ENCODE data around the gene BUD13. TPM values are rescaled to one million over a fixed set of nuclear protein-coding genes. Genes with fewer than 3 reads are reported as not detected.

Gene BUD13
- total and polyA plus RNA-seq, 8 donors, result 12.5 to 41.2 (median 33.4) TPM

DNA sequence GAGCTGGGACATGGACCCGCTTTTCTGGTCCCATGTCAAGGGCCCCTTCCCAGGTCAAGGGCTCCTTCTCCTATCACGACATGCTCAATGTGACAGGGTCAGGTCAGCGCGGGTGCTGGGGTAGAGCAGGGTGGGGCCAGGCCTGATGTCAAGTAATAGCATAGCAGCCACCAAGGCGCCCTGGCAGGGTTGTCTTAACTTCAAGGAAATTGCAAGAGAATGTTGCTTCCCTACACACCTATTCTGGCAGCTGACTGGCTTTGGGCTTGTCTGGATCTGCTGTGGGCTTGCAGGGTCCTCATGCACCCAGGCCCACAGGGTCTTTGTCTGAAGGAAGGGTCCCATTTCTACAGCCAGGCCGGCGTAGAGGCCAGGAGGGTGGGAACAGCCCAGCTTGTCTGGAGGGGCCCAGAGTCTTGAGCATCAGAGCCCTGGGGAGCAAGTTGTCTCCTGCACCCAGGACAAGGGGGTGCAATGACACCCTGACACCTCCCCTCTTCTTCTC is 71.4 kb downstream of the BUD13 start:
- H3K27me3 ChIP-seq, result peaks cover 0 to 14% of the 10 kb centered on the region in 2 donors
- no peaks in the 10 kb centered on the region for H3K4me1 ChIP-seq
- no peak overlapping the region for H3K27ac ChIP-seq
- DNase-seq (no peak), ATAC-seq (peak; percentile 16)
- TF ChIP-seq, protein P1, sequence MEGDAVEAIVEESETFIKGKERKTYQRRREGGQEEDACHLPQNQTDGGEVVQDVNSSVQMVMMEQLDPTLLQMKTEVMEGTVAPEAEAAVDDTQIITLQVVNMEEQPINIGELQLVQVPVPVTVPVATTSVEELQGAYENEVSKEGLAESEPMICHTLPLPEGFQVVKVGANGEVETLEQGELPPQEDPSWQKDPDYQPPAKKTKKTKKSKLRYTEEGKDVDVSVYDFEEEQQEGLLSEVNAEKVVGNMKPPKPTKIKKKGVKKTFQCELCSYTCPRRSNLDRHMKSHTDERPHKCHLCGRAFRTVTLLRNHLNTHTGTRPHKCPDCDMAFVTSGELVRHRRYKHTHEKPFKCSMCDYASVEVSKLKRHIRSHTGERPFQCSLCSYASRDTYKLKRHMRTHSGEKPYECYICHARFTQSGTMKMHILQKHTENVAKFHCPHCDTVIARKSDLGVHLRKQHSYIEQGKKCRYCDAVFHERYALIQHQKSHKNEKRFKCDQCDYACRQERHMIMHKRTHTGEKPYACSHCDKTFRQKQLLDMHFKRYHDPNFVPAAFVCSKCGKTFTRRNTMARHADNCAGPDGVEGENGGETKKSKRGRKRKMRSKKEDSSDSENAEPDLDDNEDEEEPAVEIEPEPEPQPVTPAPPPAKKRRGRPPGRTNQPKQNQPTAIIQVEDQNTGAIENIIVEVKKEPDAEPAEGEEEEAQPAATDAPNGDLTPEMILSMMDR (IDR thresholded peaks at IDR 0.05), result no peak
- no peaks in the 10 kb centered on the region for H3K9me3 ChIP-seq
- intact Hi-C loops (cut with DNase I), result no loop called here
- H3K4me3 ChIP-seq, result no peak overlapping the region
- H3K36me3 ChIP-seq, result no peaks in the 10 kb centered on the region

DNA sequence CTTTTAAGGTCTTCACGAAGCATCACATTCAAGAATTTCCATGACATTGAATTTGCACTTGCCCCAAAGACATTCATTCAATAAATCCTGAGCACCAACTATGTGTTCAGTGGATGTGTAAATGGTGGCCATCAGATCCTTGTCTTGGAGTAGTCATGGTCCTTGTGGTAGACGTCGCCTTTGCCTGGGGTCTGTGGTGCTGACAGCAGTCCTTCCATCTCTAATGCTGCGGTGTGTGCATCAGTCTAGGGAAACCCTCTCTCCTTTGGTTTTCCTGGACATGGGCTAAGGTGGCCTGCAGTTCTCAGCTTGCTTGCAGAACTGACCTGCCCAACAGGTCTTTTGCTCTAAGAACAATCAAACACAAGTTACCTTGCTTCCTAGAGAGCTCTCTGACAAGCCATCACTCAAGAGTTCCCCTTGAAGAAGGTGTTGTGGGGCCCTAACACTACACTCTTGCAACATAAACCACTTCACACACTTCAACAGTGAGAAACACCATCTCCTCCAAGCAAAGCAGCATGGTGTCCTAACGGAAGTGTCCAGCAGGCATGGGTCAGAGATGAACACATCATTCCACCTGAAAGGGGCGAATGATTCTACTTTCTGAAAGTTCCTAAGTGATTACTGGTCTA is 72.1 kb downstream of the BUD13 start:
- peak; percentile 69 for ATAC-seq
- DNase-seq, result no peak

More for the DNA sequence above, 72.1 kb downstream of the BUD13 start:
- H3K4me3 ChIP-seq, result no peak overlapping the region
- no peaks in the 10 kb centered on the region for H3K36me3 ChIP-seq
- peaks cover 0 to 12% of the 10 kb centered on the region in 2 donors for H3K27me3 ChIP-seq
- H3K4me1 ChIP-seq, result no peaks in the 10 kb centered on the region
- H3K9me3 ChIP-seq, result no peaks in the 10 kb centered on the region
- no peak overlapping the region for H3K27ac ChIP-seq
- intact Hi-C loops (cut with DNase I), result no loop called here
- TF ChIP-seq, protein P1 (IDR thresholded peaks at IDR 0.05), result no peak

Other genes starting within 250 kb of the BUD13 start
- 10 to 100 TPM; 30.5 to 52.2 TPM for gene ZPR1, start 15.0 kb upstream of the BUD13 start, total RNA-seq
- gene ZPR1, start 15.0 kb upstream of the BUD13 start, polyA plus RNA-seq (ENCODE audit: insufficient read length in 6 of 6), result 10 to 100 TPM; 44.8 to 59.6 (median 47.5) TPM
- not detected for gene APOA5, start 18.9 kb upstream of the BUD13 start, total RNA-seq
- under 1 TPM in 2 of 6 donors, not detected in 4; 0.07 to 0.10 TPM for gene APOA5, start 18.9 kb upstream of the BUD13 start, polyA plus RNA-seq (ENCODE audit: insufficient read length in 6 of 6)
- not detected for gene APOA4, start 50.3 kb upstream of the BUD13 start, total RNA-seq
- gene APOA4, start 50.3 kb upstream of the BUD13 start, polyA plus RNA-seq (ENCODE audit: insufficient read length in 6 of 6), result not detected
- gene APOC3, start 56.9 kb upstream of the BUD13 start, total RNA-seq, result not detected
- gene APOC3, start 56.9 kb upstream of the BUD13 start, polyA plus RNA-seq (ENCODE audit: insufficient read length in 6 of 6), result 1 to 10 TPM in 2 of 6 donors, under 1 TPM in 3, not detected in 1; 0.32 to 2.1 (median 0.62) TPM
- gene APOA1, start 64.6 kb upstream of the BUD13 start, total RNA-seq, result under 1 TPM; 0.50 to 0.90 TPM
- 10 to 100 TPM in 1 of 6 donors, 1 to 10 TPM in 5; 4.2 to 13.4 (median 5.4) TPM for gene APOA1, start 64.6 kb upstream of the BUD13 start, polyA plus RNA-seq (ENCODE audit: insufficient read length in 6 of 6)